GM19324 (cell line): ENCODE results near the gene RBM19.
"Not testable (repeated sequence)": the region's sequence is repeated elsewhere in the genome, so short reads cannot be mapped to it uniquely, and the experiment has no call there.

Source experiments
- ATAC-seq: cut with Tn5 transposase; IDR thresholded peaks from one replicate; pipeline ENCODE4 v1.9.1; 2021; ENCODE audit warnings: mild to moderate bottlenecking, moderate library complexity; ENCODE audit not compliant: unreplicated experiment, low FRiP score

RBM19 gene

DNA sequence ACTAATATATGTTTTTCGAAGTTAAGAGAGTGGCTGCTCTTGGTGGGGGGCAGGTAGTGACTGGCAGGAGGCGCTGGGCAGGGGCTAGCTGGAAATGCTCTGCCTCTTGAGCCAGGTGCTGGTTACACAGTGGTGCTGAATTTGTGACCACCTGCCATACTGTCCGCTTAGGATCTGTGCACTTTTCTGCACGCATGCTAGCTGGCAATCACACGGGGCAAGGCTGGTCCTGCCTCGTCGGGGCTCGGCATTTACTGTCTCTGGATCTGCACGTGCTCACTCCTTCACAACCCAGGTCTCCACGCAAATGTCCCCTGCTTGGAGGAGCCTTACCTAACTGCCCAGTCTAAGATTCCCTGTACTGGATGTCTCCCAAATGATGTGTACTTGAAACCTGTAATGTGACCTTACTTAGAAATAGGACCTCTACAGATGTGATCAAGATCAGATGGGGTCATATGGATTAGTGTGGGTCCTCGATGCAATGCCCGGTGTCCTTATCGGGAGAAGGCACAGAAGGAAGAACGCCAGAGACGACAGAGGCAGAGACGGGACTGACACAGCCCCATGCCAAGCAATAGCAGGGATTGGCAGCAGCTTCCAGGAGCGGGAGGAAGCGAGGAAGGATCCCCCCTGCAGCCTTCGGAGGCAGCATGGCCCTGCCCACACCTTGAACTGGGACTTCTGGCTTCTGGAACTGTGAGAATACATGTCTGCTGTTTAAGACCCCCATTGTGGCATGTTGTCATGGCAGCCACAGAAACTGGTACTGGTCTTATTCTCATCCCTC lies 59.5 kb downstream of the RBM19 start:
- ATAC-seq: no peak

DNA sequence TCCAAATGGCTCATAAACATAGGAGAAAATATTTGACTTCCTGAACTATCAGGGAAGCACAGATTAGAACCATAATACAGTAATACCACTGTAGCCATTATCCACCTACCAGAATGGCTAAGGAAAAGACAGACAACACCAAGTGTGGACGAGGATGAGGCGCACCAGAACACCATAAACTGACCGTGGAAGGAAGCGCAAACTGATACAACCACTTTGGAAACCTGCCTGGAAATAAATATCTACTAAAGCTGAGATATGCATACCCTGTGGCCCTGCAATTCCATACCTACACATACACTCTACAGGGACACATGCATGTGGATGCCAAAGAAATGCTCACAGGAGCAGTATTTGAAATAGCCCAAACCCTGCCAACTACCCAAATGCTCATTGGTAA lies 60.3 kb downstream of the RBM19 start:
- ATAC-seq: no peak

DNA sequence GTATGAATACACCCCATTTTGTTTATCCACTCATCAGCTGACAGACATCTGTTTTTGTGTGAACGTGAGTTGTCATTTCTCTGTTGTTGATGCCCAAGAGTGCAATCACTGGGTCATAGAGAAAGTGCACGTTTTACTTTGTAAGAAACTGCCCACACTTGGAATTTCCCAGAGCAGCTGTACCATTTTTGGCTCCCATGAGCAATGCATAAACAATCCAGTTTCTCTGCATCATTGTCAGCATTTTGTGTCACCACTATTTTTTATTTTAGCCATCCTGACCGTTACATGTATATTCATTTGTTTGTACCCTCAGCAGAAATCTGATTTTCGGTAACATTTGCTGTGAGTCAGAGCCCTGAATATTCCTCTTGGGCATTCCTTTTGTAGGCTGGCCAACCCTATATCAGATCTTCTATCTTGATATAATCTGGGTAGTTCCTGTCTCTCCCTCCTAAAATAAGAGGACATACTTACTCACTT lies 62.7 kb downstream of the RBM19 start:
- no peak for ATAC-seq

DNA sequence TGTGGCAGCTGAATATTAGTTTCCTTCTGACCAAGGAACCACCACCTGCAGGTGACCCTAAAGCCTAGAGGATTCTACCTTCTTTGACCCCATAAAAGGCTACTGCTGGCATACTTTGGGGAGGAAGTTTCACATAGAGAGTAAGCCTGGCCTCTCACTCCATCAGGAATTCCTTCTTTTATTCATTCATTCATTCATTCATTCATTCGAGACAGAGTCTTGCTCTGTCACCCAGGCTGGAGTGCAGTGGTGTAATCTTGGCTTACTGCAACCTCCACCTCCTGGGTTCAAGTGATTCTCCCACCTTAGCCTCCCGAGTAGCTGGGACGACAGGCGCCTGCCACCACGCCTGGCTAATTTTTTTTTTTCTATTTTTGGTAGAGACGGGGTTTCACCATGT lies 64.8 kb downstream of the RBM19 start:
- not testable (repeated sequence) for ATAC-seq

DNA sequence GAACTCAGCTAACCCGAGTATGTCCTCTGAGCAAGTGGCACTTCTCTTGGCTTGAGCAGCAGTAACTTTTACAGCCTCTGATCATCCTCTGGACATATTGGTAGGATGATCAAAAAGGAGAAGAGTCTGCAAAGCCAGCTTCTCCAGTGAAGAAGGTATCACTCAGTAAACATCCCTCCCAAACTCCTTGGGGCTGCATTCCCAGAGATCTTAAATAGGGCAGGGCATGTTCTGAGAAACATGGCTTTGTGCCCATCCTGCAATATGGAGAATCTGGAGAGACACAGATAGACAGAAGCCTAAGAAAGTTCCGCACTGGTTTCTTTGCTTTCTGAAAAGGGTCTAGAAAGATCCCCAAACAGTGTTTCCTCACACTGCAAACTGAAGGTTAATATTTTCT lies 65.4 kb downstream of the RBM19 start:
- ATAC-seq: no peak

DNA sequence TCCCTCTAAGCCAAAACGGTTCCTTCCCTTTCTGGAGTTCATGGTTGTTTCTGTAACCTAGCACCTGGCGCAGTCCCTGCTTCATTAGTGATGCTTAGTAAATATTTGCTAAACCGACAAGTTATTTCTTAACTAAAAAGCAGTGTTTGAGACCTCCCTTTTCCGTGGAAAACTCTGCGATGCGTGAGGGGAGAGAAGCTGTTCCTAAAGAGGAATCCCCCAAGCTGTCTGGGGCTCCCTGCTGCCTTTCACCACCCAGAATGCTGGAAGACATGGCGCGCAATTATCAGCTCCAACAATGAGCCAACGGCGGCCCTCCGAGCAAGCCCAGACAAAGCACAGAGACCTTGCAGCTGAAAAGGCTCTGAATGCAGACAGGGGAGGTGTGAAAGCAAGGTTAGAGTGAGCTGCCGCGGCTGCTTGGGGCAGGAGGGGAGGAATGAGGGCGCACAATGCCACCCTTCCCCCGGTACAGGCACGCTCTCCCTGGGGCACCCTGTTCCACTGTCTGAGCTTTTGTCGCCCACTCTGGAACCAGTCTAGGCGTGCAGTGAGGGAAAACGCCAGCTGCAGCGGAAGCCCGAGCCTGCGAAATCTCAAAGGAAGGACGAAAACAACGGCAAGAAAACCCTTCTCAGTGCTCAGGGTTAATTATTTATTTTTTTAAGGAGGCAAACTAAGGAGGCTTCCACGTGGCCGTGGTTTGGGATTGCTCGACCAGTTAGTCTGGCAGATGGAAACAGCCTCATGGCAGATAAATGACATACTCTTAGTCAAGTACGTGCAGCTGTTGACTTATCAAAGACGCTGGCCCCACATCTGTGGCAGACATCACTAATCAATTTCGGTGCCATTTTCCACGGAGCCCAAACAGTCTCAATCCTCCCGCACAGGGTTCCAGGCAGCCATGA lies 66.3 kb downstream of the RBM19 start:
- no peak for ATAC-seq

DNA sequence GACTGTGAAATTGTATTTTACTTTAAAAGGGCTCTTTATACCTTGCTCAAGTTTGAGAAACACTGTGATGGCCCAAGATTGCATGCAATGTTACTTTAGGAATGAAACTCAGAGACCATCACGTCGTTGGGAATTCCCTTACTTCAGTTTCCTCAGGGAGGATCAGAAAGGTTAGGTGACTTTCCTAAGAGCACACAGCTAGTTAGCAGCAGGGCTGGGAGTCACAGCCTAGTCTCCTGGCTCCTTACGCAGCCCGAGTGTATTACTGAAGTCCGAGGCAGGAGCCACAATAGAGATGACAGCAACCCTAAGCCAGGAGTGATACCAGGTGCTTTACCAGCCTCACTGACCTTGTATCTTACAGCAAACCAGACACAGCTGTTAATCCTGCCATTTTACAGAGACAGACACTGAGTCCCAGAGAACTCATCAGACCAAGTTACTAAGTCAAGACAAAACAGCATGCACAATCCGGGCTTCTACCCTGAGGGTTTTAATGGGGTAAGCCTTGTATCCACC lies 67.0 kb downstream of the RBM19 start:
- no peak for ATAC-seq

DNA sequence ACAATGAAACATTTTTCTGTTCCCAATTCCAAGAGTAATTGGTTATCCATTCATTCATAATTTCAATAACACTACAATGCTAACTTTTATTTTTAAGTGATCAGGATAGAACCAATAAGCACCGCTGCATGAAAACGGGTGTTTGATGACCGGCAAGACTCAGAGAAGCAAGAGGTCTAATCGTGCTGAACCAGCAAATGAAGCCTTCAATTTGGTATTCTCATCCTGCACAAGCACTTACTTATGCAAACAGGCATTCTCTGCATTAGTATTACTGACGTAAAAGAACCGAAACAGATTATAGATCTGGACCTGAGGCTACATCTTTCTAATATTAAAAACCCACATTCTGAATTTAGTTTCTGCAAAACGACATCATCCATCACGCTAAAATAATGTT lies 67.7 kb downstream of the RBM19 start:
- no peak for ATAC-seq

DNA sequence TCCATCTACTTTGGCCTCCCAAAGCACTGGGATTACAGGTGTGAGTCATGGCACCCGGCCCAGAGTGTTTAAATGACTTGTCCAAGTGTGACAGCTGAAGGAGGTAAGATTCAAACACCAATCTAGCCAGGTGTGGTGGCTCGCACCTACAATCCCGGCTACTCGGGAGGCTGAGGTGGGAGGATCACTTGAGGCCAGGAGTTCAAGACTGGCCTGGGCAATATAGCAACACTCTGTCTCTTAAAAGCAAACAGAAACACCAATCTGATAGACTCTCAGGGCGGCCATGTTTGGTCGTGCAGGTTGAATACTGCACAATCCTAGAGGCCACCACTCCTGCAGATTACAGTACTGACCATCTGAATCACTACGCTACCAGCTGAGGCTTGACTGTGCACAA lies 68.7 kb downstream of the RBM19 start:
- no peak for ATAC-seq

DNA sequence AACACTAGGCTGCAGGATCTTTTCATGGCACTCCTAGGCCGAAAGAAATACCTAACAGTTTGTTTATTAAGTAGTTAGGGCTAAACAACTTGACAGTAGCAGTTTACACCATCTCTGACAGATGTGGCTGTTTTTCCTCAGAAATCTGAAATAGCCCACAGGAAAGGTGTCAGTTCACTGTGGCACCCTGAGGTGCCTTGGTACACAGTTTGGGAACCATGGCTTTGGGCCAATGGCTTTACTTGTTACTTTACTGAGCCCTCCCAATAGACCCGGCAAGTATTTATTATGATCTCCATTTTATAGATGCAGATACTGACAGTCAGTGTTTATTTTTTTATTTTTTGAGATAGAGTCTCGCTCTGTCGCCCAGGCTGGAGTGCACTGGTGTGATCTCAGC lies 69.3 kb downstream of the RBM19 start:
- ATAC-seq: no peak

DNA sequence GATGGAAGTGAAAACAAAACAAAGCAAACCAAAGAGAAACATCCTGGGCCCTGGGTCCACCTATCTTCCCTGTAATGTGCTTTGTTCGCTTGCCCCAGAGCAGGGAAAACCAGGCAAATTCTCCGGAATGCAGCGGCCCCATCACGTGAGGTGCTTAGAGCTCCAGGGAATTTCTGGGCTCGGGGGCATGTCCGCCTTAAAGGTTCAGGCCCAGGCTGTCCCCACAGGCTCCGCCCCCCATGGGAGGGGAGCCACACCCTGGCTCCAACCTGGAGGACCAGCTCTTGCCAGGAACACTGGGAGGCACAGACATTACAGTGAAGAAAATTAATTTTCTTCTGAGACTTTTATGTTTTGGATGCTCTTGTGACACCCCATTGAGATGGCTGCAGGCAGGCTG lies 69.9 kb downstream of the RBM19 start:
- no peak for ATAC-seq

DNA sequence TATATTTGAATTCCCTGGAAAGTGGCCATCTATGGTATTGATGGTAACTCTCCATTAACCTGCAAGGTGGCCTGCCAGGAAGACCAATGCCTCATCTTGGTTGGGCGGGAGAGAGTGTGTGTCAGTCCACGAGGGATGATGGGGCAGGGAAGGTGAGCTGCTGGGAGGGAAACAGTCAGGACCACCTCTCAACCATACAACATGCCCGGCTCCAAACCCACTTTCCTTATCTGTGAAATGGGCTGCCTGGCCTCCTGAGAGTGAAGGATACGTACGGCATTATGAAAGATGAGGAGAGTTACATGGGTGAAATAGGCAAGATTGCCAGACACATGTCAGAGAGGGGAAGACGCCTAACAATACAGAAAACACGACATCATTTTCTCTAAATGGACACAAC lies 70.9 kb downstream of the RBM19 start:
- ATAC-seq: no peak

DNA sequence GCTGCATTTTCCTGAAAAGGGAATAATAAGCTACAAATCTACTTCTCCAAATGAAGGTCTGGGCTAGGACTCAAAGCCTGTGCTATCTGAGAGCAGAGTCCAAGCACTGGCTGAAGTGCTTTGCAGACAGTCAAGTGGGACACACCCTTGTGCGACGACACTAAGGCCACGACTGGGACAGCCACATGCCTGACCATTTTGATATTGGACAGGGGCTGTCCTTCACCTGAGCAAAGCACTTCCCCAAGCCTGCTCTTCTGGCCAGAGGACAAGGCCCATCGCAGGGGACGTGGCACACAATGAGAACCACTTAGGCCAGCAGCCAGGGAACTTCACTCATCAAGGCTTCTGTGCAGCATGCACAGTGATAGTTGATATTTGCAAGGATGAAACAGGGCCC lies 71.4 kb downstream of the RBM19 start:
- no peak for ATAC-seq

DNA sequence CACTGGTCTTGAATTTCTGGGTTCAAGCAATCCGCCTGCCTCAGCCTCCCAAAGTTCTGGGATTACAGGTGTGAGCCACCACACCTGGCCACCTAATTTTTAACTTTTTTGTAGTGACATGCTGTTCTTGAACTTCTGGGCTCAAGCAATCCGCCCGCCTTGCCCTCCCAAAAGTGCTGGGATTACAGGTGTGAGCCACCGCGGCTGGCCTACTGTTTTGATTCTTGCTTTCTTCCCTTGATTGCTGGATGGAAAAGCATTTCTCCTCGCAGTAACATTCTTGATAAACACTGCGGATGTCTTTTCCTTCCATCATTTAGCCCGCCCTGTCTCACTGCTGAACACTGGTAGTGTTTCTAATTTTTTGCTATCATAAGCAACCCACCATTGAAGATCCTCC lies 72.9 kb downstream of the RBM19 start:
- no peak for ATAC-seq

DNA sequence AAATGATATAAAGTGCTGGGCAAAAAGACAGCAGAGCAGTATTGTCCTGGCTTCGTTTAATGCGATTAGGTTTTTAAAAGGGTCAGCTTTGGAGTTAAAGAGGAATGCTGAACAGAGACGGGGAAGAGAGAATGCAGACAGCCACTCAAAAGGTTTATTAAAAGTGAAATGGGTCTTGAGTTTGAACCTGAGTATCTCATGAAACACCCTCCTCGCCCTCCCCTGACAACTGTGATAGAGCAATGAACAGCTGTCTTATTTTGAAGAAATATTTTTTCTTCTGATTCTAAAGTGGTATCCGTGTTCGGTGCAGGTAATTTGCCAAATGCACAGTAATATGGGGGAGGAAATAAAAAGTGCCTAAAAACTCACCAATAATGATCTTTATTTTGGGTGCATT lies 73.6 kb downstream of the RBM19 start:
- ATAC-seq: no peak

DNA sequence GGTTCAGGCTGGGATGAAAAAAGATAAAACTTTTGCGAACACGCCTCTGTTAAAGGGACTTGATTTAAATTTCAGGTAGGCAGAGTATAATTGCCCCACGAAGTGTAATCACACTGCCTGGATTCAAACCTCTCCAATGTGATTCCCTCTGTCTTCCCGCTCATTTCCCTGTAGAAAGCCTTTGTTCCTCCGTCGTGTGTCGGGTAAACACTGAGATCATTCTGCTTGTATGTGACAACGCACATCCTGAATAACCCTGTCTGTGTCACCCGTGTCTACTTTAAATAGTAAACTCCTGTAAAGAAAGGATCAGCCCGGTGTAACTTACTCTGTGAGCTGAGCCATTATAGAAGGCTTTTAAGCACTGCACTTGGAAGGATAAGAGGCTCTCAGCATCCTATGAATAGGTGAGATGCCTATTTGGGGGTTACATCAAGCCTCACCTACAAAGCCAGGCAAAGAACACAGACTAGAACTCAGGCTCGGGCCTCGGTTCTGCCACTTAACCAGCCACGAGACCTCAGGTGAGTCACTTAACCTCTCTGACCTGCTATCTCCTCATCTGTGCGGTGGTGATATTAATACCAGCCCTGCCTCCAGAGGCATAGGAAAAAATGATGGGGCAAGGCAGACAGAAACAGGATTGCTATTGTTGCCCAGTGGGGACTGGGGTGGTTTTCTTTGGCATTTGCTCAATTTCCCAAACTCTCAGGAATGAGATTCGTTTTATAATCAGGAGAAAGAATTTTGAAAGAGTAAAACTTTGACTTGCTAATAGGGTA lies 74.2 kb downstream of the RBM19 start:
- ATAC-seq: no peak

DNA sequence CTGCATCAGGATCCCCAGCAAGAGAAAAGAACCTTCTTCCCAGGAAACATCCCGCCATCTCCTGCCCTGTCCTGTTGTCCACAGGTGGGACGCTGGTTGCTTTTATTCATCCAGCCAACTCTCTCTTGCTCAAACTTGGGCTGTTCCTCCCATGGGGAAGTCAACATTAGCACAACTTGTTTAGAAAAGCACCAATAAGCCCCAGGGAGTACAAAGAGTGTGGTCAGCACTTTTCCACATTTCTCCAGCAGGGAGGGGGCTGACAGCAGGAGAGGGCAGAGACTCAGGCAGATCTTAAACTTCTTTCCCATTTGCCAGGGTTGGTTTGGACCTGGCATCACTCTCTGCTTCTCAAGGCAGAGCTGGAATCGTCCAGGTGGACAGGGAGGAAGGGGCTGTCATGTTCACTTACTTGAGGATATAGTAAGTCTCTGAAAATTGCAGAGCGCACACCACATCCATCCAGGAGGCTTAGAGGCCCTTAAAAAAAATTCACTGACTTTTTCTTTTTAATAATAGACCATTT lies 74.9 kb downstream of the RBM19 start:
- no peak for ATAC-seq

DNA sequence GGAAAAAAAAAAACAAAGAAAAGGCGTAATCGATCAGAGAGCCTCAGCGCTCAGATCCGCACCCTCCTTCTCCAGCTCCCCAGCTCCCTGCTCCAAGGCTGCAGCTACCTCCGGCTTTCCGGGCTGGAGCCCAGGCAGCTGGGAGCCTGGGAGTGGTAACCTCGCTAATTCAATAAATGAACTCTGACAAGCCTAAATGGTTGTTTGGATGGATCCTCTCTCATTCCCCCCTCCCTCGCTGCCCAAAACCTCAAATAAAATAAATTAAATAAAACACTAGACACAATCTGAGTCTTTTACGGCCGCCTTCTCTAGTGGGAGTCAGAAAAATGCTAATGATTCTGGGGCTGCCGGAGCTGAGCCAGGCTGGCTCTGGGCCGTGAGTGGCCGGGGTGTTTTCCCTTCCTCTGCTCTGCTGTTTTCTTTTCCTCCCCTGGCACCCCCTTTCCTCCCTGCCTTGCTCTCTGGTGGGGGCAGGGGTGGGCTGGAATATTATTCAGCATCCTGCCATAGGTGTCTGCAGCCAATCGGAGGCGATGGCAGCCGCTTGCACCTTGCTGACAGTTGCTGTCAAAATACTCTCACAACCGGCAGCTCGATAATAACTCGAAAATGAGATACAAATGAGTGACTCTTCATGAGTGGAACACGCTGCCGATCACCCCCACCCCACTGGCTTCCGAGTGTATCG lies 76.1 kb downstream of the RBM19 start:
- ATAC-seq: no peak

DNA sequence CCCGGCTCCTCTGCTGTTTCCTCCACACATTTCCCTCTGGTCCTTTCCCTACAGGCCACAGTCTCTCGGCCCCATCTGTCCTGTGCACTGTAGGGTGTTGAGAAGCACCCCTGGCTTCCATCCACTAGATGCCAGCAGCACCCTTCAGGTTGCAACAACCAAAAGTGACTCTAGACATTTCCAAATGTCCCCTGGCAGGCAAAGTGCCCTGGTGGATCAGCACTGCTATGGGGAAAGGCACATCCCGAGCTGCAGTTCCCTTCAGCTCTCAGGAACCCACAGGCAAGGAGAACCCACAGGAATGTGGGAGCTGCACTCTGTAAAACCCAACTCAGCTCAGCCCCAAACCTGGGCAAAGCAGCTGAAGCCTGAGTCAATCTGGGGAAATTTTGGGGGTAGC lies 77.0 kb downstream of the RBM19 start:
- ATAC-seq: no peak

DNA sequence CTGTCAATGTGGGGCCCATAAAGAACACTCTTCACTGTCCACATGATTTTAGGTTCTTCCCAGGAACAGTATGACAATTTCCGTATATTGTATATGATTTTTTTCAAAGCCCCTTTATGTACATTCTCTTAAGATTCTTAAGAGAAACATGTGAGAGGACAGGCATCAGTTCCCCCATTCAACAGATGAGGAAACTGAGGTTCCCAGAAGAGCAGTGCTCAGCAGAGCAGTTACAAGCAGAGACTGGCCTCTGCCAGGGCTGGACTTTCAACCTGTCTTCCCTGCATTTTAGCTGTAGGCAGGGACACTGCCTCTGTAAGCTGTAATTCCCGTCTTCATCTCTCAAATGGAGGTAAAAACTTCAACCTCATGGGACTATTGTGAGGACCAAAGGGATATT lies 77.7 kb downstream of the RBM19 start:
- no peak for ATAC-seq
